Chondrocyte (in vitro differentiated cells): ENCODE results near the gene EDC3. TPM values are rescaled to one million over a fixed set of nuclear protein-coding genes. Genes with fewer than 3 reads are reported as not detected.

Experiments used
- DNase-seq: peaks from one replicate; pipeline ENCODE4 v3.0.0; 2021; ENCODE audit warnings: mixed read lengths, low spot score
- H3K27ac Mint-ChIP-seq: one replicate; pipeline ENCODE4 v1.8.0; 2021; ENCODE audit warnings: mild to moderate bottlenecking, moderate library complexity, mixed read lengths; ENCODE audit not compliant: unreplicated experiment
- H3K27me3 Mint-ChIP-seq: 2 replicates; pipeline ENCODE4 v1.8.0; 2021; ENCODE audit warnings: low read depth, mixed read lengths
- H3K36me3 Mint-ChIP-seq: 2 replicates; pipeline ENCODE4 v1.8.0; 2021; ENCODE audit warnings: low read depth, mixed read lengths
- H3K4me1 Mint-ChIP-seq: 2 replicates; pipeline ENCODE4 v1.8.0; 2021; ENCODE audit warnings: low read depth, mild to moderate bottlenecking, mixed read lengths
- H3K4me3 Mint-ChIP-seq: one replicate; pipeline ENCODE4 v1.8.0; 2021; ENCODE audit warnings: mild to moderate bottlenecking, moderate library complexity, mixed read lengths; ENCODE audit not compliant: unreplicated experiment
- H3K9me3 Mint-ChIP-seq: 2 replicates; pipeline ENCODE4 v1.8.0; 2021; ENCODE audit warnings: low read depth, mixed read lengths
- CTCF ChIP-seq: fragments of 200-600 bp; sonication (generic); IDR thresholded peaks from 2 replicates; pipeline ENCODE4 v1.5.0; 2021; ENCODE audit warnings: antibody characterized with exemption, mild to moderate bottlenecking, moderate library complexity
- total RNA-seq: library from RNA; stranded (reverse); gene quantifications from 3 replicates; pipeline ENCODE4 v1.2.1, GENCODE V29; 2021

EDC3 gene
- total RNA-seq, 1 donor from 2014 or later = 32.8 TPM

- H3K36me3 Mint-ChIP-seq = no peaks in the 10 kb centered on the region
- H3K27ac Mint-ChIP-seq = no peak overlapping the region
- H3K4me1 Mint-ChIP-seq = peaks cover 20% of the 10 kb centered on the region
- no peaks in the 10 kb centered on the region for H3K9me3 Mint-ChIP-seq
- peaks cover 1% of the 10 kb centered on the region for H3K27me3 Mint-ChIP-seq
- no peak for DNase-seq
- H3K4me3 Mint-ChIP-seq = peak overlapping the region; percentile 68
- peak; percentile 24 for TF ChIP-seq CTCF
Measured at GRCh38 chr15:74725845-74726773, 30.3 kb upstream of the EDC3 start.

- no peak for DNase-seq
- no peaks in the 10 kb centered on the region for H3K27me3 Mint-ChIP-seq
- H3K27ac Mint-ChIP-seq = no peak within 1 kb of the TSS
- no peaks in the 10 kb centered on the region for H3K9me3 Mint-ChIP-seq
- no peak for TF ChIP-seq CTCF
- no peaks in the 10 kb centered on the region for H3K36me3 Mint-ChIP-seq
- H3K4me1 Mint-ChIP-seq = peaks cover 20% of the 10 kb centered on the region
- H3K4me3 Mint-ChIP-seq = peak within 1 kb of the TSS; percentile 68
Measured at GRCh38 chr15:74725225-74725774, 29.5 kb upstream of the EDC3 start, which contains the start of gene CYP1A1. Gene CYP1A1 (minus strand): TSS chr15:74725528. CDS start chr15:74723097, 2,431 bp downstream.

GRCh38 chr15:74724570-74725224, 28.9 kb upstream of the EDC3 start:
- peaks cover 20% of the 10 kb centered on the region for H3K4me1 Mint-ChIP-seq
- H3K27me3 Mint-ChIP-seq = no peaks in the 10 kb centered on the region
- H3K4me3 Mint-ChIP-seq = peak overlapping the region; percentile 68

GRCh38 chr15:74723754-74724334, 28.0 kb upstream of the EDC3 start:
- DNase-seq = no peak
- Mint-ChIP-seq H3K9me3 (no peaks in the 10 kb centered on the region), H3K4me1 (peaks cover 20% of the 10 kb centered on the region), H3K27me3 (no peaks in the 10 kb centered on the region), H3K27ac (no peak overlapping the region), H3K36me3 (no peaks in the 10 kb centered on the region), H3K4me3 (no peak overlapping the region)
- TF ChIP-seq CTCF = no peak

More at GRCh38 chr15:74724570-74725224, 28.9 kb upstream of the EDC3 start:
- H3K36me3 Mint-ChIP-seq = no peaks in the 10 kb centered on the region
- TF ChIP-seq CTCF = no peak
- H3K9me3 Mint-ChIP-seq = no peaks in the 10 kb centered on the region
- H3K27ac Mint-ChIP-seq = no peak overlapping the region
- DNase-seq = no peak

GRCh38 chr15:74723187-74723586, 27.4 kb upstream of the EDC3 start:
- DNase-seq = no peak
- no peak for TF ChIP-seq CTCF
- no peak overlapping the region for H3K4me3 Mint-ChIP-seq
- H3K9me3 Mint-ChIP-seq = no peaks in the 10 kb centered on the region
- no peaks in the 10 kb centered on the region for H3K36me3 Mint-ChIP-seq
- peaks cover 1% of the 10 kb centered on the region for H3K27me3 Mint-ChIP-seq
- H3K27ac Mint-ChIP-seq = no peak overlapping the region
- peaks cover 20% of the 10 kb centered on the region for H3K4me1 Mint-ChIP-seq
